Glomerular visceral epithelial cell (primary cell): ENCODE measurements around the gene SIM1.

Source experiments
- DNase-seq: peaks from one replicate; pipeline ENCODE4 v3.0.0-alpha.2; 2016; ENCODE audit errors: extremely low spot score

SIM1 gene

DNA sequence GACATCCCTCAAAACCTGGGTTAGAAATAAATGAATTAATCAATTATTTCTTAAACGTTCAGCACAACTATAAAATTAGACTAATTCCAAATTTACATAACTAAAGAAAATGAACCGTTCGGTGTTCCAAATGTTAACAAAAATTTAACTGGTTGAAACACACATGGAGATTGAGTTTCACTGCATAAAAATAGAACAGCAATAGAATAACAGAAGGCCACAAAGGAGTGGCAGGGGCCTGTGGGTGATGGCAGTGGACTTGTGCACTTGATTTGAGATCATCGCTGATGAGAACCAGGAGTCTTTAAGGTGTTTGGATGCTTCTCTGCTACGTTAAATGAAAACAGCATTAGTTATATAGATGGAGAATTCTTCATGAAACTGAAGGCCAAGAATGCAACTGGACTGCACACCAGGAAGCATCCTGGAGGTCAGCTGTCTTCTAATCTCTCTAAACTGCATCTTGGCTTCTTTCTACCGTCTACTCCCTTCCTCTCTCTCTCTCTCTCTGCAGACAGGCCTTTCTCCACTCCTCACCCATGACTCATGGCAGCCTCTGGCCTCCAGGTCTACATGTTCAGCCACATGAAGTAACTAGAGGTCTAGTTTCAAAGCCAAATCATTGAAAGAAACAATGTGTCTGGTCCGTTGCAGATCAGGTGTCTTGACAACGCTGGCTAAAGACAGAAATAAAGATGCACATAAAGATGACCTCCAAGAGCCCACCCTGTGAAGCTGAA lies 111.3 kb downstream of the SIM1 start:
- peak; percentile 22 for DNase-seq

DNA sequence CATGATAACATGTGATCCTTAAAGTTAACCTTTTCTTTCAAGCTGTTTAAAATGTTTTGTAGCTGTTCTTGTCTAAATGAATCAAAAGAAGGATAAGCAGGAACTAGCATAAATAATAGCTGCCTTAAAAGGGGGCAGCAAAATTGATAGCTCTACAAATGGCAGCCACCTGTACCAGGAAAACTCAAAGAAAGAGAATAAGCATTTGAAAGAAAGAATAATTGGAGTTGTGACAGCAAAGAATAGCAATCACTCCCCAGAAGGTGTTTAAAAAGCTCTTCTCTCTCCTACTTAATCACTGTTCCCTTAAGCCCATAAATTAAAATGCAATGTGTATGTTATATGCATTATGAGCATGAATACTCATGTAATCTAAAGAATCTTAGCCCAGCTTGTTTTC lies 114.6 kb downstream of the SIM1 start:
- DNase-seq: no peak

DNA sequence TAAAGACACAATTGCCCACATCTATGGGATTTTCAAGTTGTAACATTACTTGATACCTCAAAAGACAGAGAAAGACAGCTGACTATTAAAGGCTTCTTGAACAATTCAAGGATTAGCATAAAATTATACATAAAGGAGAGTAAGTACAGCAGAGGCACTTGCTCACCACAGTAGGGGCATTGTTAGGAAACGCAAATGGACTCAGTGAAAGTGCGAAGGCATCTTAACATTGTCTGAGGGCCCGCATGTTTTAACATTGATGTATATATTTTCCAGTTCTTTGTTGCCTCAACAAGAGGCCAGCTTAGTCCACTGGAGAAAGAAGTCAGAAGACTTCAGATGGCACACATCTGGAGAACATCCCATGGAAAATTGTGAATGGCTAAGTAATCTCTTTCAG lies 115.4 kb downstream of the SIM1 start:
- DNase-seq: no peak

DNA sequence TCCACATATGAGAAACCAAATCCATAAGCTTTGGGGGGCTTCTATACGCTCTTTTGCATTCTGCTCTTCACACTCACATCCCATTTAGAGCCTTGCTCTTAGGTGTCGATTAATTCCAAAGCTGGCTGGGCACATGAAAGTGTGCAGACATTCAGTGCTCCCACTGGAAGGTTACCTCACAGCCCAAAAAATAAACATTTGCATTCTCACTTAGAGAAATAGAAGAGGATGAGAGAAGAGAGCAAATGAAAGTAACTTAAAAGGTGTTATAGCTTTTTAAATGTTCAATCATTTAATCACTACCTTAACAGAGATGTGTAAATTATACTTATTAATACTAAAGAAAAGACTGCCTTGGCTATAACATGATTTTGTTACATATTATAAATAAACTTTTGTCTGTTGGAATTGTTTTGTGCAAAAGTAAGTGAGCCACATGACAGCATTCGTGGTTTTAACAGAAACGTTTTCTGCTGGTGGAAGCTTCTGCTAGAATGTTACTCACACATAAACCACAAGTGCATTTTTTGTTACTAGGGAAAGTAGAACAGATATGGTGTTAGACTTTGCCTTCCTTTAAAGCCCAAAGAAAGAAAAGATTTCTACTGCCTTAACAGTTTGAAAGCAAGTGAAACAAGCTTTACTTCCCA lies 116.7 kb downstream of the SIM1 start:
- DNase-seq: peak; percentile 49

DNA sequence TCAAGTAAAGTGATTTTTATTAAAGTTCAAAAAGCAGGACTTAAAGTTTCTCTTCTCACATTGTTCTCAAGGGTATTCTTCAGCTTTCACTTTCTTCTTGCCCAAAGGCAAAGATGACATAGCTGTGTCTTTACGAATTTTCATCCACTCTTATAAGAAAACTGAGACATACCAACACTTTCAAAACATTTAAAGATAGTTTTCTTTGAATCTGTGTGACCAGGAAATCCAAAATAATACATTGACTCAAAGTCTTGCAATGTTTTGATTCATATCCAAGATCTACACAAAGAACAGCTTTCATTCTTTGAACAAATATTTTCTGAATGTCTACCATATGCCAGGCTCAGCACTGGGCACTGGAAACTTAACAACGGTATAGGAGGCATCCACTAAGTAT lies 117.9 kb downstream of the SIM1 start:
- DNase-seq: peak; percentile 8

DNA sequence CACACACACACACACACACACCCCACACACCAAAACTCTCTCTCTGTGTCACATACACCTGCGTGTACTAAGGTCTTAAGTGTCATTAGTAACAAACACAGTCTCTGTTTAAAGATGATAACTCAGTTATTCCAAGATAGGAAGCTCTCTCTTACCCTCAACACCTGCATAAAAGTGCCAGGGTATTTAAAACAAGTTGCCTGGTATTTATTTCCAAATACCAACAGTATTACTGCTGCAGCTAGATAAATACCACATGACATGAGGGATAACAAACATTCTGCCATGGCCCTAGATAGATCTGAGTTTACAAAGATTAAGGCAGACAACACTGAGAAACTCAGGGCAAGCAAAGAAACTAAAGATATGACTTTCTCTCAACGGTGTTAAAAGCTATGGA lies 118.5 kb downstream of the SIM1 start:
- DNase-seq: no peak

DNA sequence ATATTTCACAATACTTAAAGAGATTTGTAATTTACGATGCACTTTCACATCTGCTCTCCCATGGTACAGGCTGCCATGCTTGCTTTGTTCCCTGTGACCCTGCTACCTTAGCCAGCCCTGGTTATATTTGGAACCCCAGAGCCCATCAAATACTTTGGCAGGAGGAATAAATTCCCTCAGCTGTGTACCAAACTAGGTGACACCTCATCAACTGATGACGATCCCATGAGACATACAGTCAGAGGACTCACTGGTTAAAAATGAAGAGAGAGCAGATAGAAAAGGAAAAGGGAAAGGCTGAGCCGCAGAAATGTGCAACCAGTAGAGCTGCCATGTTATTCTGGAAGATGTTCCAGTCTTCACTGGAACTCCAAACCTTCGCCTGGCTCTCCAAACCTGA lies 120.0 kb downstream of the SIM1 start:
- DNase-seq: no peak

DNA sequence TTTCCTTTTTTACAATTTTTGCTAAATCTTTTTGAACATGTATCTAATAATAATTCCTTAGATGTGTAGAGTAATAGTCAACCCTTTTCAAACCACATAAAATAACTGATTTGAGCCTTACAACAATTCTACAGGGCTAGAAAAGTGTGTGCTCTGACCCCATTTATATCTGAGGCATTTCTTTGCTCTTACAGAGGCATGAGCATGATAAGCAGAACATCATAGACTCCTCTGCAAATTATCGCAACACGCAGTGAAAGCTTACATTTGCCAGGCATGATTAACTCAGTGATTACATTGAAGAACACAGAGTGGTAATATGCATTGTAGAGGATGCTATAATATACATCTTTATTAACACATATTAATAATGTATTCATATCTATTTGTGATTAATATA lies 120.4 kb downstream of the SIM1 start:
- no peak for DNase-seq

DNA sequence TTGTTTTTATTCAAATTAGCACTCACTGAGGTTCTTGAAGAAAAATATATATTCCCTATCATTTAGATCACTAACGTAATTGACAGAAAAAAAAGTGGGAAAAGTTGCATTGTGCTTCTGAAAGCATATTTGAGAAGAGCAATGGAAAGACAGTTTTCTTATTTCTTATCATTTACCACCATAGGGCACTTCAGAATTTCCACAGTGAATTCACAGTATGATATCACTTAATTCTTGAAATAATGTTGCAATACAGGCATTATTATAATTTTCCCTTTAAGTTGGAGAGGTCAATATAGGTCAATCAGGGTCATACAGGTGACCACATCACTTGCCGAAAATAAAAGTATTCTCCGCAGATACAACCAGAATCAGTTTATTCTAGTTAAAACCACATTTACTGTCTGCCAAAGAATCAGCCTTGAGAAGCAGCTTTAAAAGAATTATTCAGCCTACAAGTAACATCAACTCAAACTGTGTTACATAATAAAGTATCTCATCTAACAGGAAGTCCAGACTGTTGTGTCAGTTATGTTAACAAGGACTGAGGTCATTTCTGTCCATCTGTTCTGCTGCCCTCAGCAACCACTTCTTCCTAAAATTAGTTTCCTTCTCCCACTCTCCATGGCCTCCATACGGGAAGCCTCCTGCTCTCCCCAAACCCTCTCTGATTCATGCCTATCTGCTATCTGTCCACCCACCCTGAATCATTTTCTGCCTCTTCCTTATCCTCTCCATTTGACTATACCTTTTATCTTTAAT lies 121.2 kb downstream of the SIM1 start:
- DNase-seq: no peak

DNA sequence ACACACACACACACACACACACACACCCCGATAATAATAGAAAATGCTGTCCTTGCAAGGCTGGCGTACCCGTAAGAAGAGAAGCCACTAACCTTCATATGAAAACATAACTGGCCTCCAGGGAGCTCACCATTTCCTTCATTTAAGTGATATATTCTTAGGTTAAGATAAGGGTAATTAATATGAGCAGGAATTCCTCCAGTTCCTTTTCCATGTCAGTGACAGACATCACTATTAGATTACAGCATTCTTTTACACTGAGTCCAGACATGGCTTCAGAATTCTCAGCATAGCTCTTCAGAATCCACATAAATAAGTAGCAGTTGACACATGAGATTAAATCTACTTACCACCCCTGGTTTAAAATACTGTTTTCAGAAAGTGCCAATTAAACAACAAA lies 121.9 kb downstream of the SIM1 start:
- DNase-seq: peak; percentile 15

DNA sequence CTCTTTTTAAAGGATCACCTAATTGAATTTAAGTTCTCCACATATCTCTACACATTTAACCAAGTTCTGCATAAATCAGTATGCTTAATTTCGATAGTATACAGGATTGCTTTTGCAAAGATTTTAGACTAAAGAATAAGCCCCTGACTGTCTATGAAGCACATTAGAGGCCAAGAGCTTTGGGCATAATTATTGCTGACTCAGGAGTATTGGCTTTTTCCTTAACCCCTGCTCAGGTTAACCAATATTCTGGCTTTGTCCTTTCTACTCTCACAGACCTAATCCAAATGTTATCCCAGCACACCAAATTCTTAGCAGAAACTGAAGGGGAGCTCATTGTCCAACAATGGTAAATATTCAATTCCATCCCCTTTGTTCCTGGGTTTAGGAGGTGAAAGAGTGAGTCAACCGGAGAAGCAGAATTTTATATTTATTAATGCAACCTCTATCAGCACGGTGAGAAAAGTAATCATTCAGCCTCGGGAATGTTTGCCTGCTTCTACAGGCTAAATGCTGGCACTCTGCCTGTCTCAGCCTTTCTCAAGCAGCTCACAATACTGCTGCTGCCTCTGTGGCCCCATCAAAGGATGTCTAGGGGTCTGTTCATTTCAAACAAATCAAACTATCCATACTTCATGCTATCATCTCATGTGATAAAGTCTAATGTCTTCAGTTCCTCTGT lies 125.0 kb downstream of the SIM1 start:
- DNase-seq: no peak

DNA sequence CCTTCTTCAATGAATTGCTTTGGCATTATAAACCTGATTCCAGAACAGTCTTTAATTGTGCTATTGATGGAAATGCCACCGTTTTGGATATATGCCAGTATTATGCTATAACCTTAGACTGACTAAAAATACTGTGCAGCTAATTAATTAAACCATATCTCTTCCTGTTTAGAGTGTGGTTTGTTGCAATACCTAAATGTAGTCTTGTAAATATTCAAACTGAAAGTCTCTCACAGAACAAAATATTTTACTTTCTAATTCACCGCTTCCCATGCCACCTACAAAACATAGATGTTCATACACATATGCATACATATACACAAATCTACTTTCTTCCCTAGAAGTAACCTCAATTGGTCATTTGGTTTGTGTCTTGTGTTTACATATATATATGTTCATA lies 126.6 kb downstream of the SIM1 start:
- no peak for DNase-seq

DNA sequence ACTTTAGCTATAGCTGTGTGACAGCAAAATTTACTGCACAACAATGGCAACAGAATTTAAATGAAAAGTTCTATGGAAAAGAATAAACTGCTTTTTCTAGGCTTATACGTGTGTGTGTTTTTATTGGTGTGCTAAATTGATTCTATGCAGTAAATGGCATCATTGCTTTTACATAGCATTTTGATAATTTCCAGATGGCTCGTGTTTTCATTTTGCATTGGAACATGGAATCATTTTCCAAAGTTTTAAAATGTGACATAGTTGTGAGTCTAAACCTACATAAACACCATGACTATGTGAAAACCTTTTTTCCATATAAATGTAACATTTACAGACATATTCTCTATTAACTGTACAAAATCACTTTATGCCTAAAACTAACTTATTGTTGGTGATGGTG lies 127.8 kb downstream of the SIM1 start:
- DNase-seq: no peak

DNA sequence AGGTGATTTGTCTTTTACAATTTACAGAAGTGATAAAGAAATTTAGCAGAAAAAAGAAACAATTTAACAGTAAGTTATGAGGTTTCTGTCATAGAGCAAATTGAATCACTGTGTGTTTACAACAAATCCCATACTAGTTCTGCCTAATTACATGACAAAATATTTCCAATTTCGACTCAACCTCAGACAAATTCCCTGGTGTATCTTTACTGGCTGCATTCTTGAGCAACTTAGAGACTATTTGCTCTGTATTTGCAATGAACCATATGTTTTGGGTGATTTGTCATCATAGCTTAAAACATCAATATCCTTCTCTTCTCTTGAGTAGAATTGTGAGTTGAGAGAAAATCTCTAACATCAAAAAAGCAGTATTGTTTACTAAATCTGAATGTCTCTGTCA lies 128.7 kb downstream of the SIM1 start:
- no peak for DNase-seq
